ENCODE measurements around the gene KIF5C.

Gene KIF5C

GRCh38 chr2:149005471-149006077, 130.5 kb downstream of the KIF5C start:
- no peak for FAIRE-seq
- no peak for TF ChIP-seq CTCF (IDR thresholded peaks at IDR 0.05; ENCODE audit: insufficient read depth, missing control alignments)
- no peak for DNase-seq (ENCODE audit: insufficient read length, low spot score)

GRCh38 chr2:149006883-149007543, 132.0 kb downstream of the KIF5C start:
- TF ChIP-seq CTCF (IDR thresholded peaks at IDR 0.05; ENCODE audit: insufficient read depth, missing control alignments), result no peak
- FAIRE-seq (no peak), DNase-seq (ENCODE audit: insufficient read length, low spot score) (no peak)

GRCh38 chr2:149008381-149008780, 133.4 kb downstream of the KIF5C start:
- TF ChIP-seq CTCF (IDR thresholded peaks at IDR 0.05; ENCODE audit: insufficient read depth, missing control alignments), result no peak
- DNase-seq (ENCODE audit: insufficient read length, low spot score) (no peak), FAIRE-seq (no peak)

- no peak for FAIRE-seq
- no peak for TF ChIP-seq CTCF (IDR thresholded peaks at IDR 0.05; ENCODE audit: insufficient read depth, missing control alignments)
- DNase-seq (ENCODE audit: insufficient read length, low spot score), result no peak
These were observed 134.8 kb downstream of the KIF5C start for GRCh38 chr2:149009576-149010461.

- no peak for TF ChIP-seq CTCF (IDR thresholded peaks at IDR 0.05; ENCODE audit: insufficient read depth, missing control alignments)
- no peak for DNase-seq (ENCODE audit: insufficient read length, low spot score)
- no peak for FAIRE-seq
These were observed 137.5 kb downstream of the KIF5C start for GRCh38 chr2:149012545-149012944.

- TF ChIP-seq CTCF (IDR thresholded peaks at IDR 0.05; ENCODE audit: insufficient read depth, missing control alignments), result no peak
- DNase-seq (ENCODE audit: insufficient read length, low spot score), result no peak
- no peak for FAIRE-seq
These were observed 140.5 kb downstream of the KIF5C start for GRCh38 chr2:149015501-149015900.

Measured in D721Med (cell line).